Liver (tissue), 9 donors: Measurements from ENCODE around the gene CASR. TPM values are rescaled to one million over a fixed set of nuclear protein-coding genes. Genes with fewer than 3 reads are reported as not detected.

Experiments
- DNase-seq: peaks from one replicate; pipeline ENCODE4 v3.0.0-alpha.2; 2017; ENCODE audit warnings: low spot score
- H3K27ac ChIP-seq, 2 donors: one replicate each; pipeline ENCODE4 v1.7.0; 2013; ENCODE audit warnings: inconsistent platforms in 2 of 2, low read length in 2 of 2, control low read depth in 1 of 2, low read depth in 1 of 2, mild to moderate bottlenecking in 1 of 2
- H3K27me3 ChIP-seq, 4 donors: one replicate each; pipeline versions ENCODE4 v1.6.1 to v1.7.0; 2013; ENCODE audit warnings: low read length in 3 of 4, inconsistent platforms in 1 of 4, mild to moderate bottlenecking in 1 of 4, moderate library complexity in 1 of 4; ENCODE audit not compliant: control insufficient read depth in 4 of 4, insufficient read depth in 4 of 4
- H3K36me3 ChIP-seq, 4 donors: one replicate each; pipeline versions ENCODE4 v1.6.1 to v1.7.0; 2013; ENCODE audit warnings: low read length in 3 of 4, mild to moderate bottlenecking in 3 of 4, low read depth in 1 of 4, moderate library complexity in 1 of 4; ENCODE audit not compliant: control insufficient read depth in 4 of 4, insufficient read depth in 3 of 4
- H3K4me1 ChIP-seq, 4 donors: one replicate each; pipeline versions ENCODE4 v1.6.1 to v1.7.0; 2013; ENCODE audit warnings: low read length in 3 of 4, mild to moderate bottlenecking in 3 of 4, moderate library complexity in 1 of 4; ENCODE audit not compliant: control insufficient read depth in 4 of 4, insufficient read depth in 4 of 4
- H3K4me3 ChIP-seq, 3 donors: one replicate each; pipeline versions ENCODE4 v1.6.1 to v1.7.0; 2013; ENCODE audit warnings: low read length in 3 of 3, control low read depth in 1 of 3, low read depth in 1 of 3, mild to moderate bottlenecking in 1 of 3
- H3K9ac ChIP-seq, 2 donors: one replicate each; pipeline ENCODE4 v1.7.0; 2013; ENCODE audit warnings: low read length in 2 of 2, mild to moderate bottlenecking in 2 of 2, moderate library complexity in 2 of 2, control low read depth in 1 of 2, low read depth in 1 of 2
- H3K9me3 ChIP-seq, 4 donors: one replicate each; pipeline versions ENCODE4 v1.6.1 to v1.7.0; 2013; ENCODE audit warnings: low read length in 3 of 4; ENCODE audit not compliant: control insufficient read depth in 4 of 4
- EGR1 ChIP-seq, 2 donors: IDR thresholded peaks; 2 replicates each; pipeline ENCODE4 v1.6.1; 2016 to 2018; ENCODE audit warnings: antibody characterized with exemption in 2 of 2, low read depth in 2 of 2
- FOXA1 ChIP-seq: IDR thresholded peaks from 2 replicates; pipeline ENCODE4 v1.6.1; 2016; ENCODE audit warnings: antibody characterized with exemption
- FOXA2 ChIP-seq: IDR thresholded peaks from 2 replicates; pipeline ENCODE4 v1.6.1; 2016; ENCODE audit warnings: antibody characterized with exemption
- GABPA ChIP-seq, 2 donors: IDR thresholded peaks in 1 of 2; conservative IDR thresholded peaks in 1 of 2; 2 replicates each; pipeline ENCODE4 v1.6.1; 2016; ENCODE audit warnings: antibody characterized with exemption in 2 of 2, mild to moderate bottlenecking in 1 of 2, moderate library complexity in 1 of 2
- HNF4A ChIP-seq, 2 donors: conservative IDR thresholded peaks; 2 replicates each; pipeline ENCODE4 v1.6.1; 2016; ENCODE audit warnings: antibody characterized with exemption in 2 of 2, mild to moderate bottlenecking in 2 of 2
- HNF4G ChIP-seq: IDR thresholded peaks from 2 replicates; pipeline ENCODE4 v1.6.1; 2016; ENCODE audit warnings: antibody characterized with exemption
- NR2F2 ChIP-seq: IDR thresholded peaks from 2 replicates; pipeline ENCODE4 v1.6.1; 2016; ENCODE audit warnings: antibody characterized with exemption
- RAD21 ChIP-seq, 2 donors: IDR thresholded peaks; 2 replicates each; pipeline ENCODE4 v1.6.1; 2016; ENCODE audit warnings: antibody characterized with exemption in 2 of 2, mild to moderate bottlenecking in 2 of 2
- RXRA ChIP-seq, 2 donors: IDR thresholded peaks; 2 replicates each; pipeline ENCODE4 v1.6.1; 2017 to 2018; ENCODE audit warnings: antibody characterized with exemption in 2 of 2, mild to moderate bottlenecking in 1 of 2
- TAF1 ChIP-seq: conservative IDR thresholded peaks from 2 replicates; pipeline ENCODE4 v1.6.1; 2016; ENCODE audit warnings: antibody characterized with exemption, mild to moderate bottlenecking
- YY1 ChIP-seq: IDR thresholded peaks from 2 replicates; pipeline ENCODE4 v1.6.1; 2016; ENCODE audit warnings: antibody characterized with exemption, mild to moderate bottlenecking
- WGBS: extraction: QIAGEN DNeasy Blood & Tissue Kit; methylation state at CpG from one replicate; pipeline ENCODE4 v1.1.7; 2013; 5-methylcytosine and 5-hydroxymethylcytosine counted together
- polyA plus RNA-seq, 2 donors: library from polyadenylated mRNA; stranded (reverse) in 1 of 2; unstranded in 1 of 2; fragments of 200-250 nt in 1 of 2; fragments of >200 nt in 1 of 2; fragmentation: Nextera tagmentation in 1 of 2; extraction: Ambion mirVana in 1 of 2; gene quantifications; one replicate each; pipeline versions ENCODE4 v1.2.1 to v1.2.3, GENCODE V29; 2013 to 2015
- total RNA-seq, 2 donors: library from RNA; depleted of rRNA; stranded (reverse); fragments of >200 nt; gene quantifications; one replicate each; pipeline ENCODE4 v1.2.3, GENCODE V29; 2014
- TF ChIP-seq, protein P1 (sequence below): IDR thresholded peaks from 2 replicates; pipeline ENCODE4 v1.6.1; 2016; ENCODE audit warnings: antibody characterized with exemption
- TF ChIP-seq, protein P2 (sequence below): fragments of 150-350 bp; IDR thresholded peaks from 2 replicates; pipeline ENCODE4 v1.5.1; 2017; ENCODE audit warnings: improper control_type of control experiment, low read depth, low read length; ENCODE audit not compliant: missing input control
- TF ChIP-seq, protein P3 (sequence below): IDR thresholded peaks from 2 replicates; pipeline ENCODE4 v1.6.1; 2016; ENCODE audit warnings: antibody characterized with exemption
- TF ChIP-seq, protein P4 (sequence below): IDR thresholded peaks from 2 replicates; pipeline ENCODE4 v1.6.1; 2016; ENCODE audit warnings: antibody characterized with exemption
- donor health status: healthy.
- donor health status: healthy.
- donor health status: healthy.
- donor health status: healthy.
- donor health status: healthy.

The CASR gene
- total and polyA plus RNA-seq, 4 donors = 0.05 to 0.29 (median 0.14) TPM

DNA sequence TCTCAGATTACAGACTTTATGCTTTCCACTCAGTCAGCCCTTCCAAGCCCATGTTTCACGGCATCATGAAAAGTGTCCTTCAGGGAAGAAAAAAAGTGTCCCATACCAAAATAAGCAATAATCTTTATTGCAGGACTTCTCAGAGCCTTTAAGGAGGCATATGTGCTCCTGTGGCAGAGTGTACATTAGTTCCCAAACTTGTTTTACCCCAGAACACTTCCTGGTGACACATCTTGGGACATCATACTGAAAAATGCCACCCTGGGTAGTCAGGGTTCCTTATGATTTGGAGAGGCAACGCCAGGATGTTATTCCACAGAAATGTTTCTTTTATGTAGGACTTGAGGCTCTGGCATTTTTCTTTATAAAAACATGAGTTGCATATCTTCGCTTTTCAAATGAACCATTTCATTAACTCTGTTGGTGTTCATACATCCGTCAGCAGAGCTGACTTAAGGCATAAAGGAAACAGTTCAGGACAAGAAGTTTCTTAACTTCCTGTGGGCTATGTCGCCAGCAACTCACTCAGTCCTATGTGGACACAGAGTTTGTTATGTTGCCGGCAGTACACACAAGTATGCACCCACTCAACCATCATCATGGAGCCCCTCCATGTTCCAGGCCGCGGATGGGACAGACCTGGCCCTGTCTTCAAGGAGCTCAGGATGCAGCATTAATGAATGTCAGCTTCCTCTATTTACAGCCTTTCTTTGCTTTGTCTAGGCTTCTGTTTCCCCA, 63.8 kb downstream of the CASR start:
- DNase-seq = no peak
- Histone ChIP-seq H3K9ac (no peak overlapping the region), H3K27me3 (no peaks in the 10 kb centered on the region), H3K27ac (peak overlapping the region; percentile 25 to 55), H3K36me3 (no peaks in the 10 kb centered on the region), H3K4me3 (no peak overlapping the region), H3K4me1 (peaks cover 0 to 4% (median under 1%) of the 10 kb centered on the region in 4 donors), H3K9me3 (no peaks in the 10 kb centered on the region)
- 76% methylated on average over 8 of the region's 8 CpGs for WGBS
- no peak for TF ChIP-seq GABPA (IDR thresholded peaks at IDR 0.05 in 1 of 2, conservative IDR thresholded peaks at IDR 0.05 in 1 of 2)
- no peak for TF ChIP-seq NR2F2
- no peak for TF ChIP-seq RAD21 (IDR thresholded peaks at IDR 0.05)
- no peak for TF ChIP-seq FOXA2
- TF ChIP-seq RXRA (IDR thresholded peaks at IDR 0.05) = no peak
- TF ChIP-seq FOXA1 = no peak
- no peak for TF ChIP-seq EGR1 (IDR thresholded peaks at IDR 0.05; ENCODE audit: low read depth in 2 of 2)
- no peak for TF ChIP-seq HNF4G
- no peak for TF ChIP-seq YY1

DNA sequence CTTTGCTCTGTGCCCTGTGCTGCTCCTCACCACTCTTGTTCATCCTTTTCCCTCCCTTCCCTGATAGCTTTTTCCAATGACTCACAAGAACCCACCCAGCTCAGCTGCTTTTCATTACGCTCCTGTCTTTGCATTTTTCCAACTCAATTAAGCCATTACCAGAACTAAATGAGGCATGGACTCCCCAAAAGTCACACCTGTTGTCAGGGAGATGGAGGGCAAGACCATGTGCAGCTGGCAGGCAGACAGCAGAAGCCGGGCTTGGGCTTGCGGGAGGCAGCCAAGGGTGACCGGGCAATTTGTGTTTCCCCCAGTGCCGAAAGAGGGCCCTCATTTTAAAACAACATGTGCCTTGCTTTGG, 64.3 kb downstream of the CASR start:
- H3K4me3 ChIP-seq = no peak overlapping the region
- DNase-seq = no peak
- peaks cover 0 to 4% (median under 1%) of the 10 kb centered on the region in 4 donors for H3K4me1 ChIP-seq
- 93% methylated on average over 5 of the region's 5 CpGs for WGBS
- no peaks in the 10 kb centered on the region for H3K27me3 ChIP-seq
- H3K9me3 ChIP-seq = no peaks in the 10 kb centered on the region
- H3K36me3 ChIP-seq = no peaks in the 10 kb centered on the region
- H3K9ac ChIP-seq = no peak overlapping the region
- TF ChIP-seq RAD21 (IDR thresholded peaks at IDR 0.05) = no peak
- TF ChIP-seq, protein P1, sequence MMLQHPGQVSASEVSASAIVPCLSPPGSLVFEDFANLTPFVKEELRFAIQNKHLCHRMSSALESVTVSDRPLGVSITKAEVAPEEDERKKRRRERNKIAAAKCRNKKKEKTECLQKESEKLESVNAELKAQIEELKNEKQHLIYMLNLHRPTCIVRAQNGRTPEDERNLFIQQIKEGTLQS = no peak
- TF ChIP-seq, protein P2, sequence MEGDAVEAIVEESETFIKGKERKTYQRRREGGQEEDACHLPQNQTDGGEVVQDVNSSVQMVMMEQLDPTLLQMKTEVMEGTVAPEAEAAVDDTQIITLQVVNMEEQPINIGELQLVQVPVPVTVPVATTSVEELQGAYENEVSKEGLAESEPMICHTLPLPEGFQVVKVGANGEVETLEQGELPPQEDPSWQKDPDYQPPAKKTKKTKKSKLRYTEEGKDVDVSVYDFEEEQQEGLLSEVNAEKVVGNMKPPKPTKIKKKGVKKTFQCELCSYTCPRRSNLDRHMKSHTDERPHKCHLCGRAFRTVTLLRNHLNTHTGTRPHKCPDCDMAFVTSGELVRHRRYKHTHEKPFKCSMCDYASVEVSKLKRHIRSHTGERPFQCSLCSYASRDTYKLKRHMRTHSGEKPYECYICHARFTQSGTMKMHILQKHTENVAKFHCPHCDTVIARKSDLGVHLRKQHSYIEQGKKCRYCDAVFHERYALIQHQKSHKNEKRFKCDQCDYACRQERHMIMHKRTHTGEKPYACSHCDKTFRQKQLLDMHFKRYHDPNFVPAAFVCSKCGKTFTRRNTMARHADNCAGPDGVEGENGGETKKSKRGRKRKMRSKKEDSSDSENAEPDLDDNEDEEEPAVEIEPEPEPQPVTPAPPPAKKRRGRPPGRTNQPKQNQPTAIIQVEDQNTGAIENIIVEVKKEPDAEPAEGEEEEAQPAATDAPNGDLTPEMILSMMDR = no peak
- TF ChIP-seq TAF1 = no peak
- no peak for TF ChIP-seq HNF4G
- TF ChIP-seq, protein P3, sequence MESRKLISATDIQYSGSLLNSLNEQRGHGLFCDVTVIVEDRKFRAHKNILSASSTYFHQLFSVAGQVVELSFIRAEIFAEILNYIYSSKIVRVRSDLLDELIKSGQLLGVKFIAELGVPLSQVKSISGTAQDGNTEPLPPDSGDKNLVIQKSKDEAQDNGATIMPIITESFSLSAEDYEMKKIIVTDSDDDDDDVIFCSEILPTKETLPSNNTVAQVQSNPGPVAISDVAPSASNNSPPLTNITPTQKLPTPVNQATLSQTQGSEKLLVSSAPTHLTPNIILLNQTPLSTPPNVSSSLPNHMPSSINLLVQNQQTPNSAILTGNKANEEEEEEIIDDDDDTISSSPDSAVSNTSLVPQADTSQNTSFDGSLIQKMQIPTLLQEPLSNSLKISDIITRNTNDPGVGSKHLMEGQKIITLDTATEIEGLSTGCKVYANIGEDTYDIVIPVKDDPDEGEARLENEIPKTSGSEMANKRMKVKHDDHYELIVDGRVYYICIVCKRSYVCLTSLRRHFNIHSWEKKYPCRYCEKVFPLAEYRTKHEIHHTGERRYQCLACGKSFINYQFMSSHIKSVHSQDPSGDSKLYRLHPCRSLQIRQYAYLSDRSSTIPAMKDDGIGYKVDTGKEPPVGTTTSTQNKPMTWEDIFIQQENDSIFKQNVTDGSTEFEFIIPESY = no peak
- TF ChIP-seq RXRA (IDR thresholded peaks at IDR 0.05) = no peak
- H3K27ac ChIP-seq = peak overlapping the region in 1 of 2 donors; percentile 32

DNA sequence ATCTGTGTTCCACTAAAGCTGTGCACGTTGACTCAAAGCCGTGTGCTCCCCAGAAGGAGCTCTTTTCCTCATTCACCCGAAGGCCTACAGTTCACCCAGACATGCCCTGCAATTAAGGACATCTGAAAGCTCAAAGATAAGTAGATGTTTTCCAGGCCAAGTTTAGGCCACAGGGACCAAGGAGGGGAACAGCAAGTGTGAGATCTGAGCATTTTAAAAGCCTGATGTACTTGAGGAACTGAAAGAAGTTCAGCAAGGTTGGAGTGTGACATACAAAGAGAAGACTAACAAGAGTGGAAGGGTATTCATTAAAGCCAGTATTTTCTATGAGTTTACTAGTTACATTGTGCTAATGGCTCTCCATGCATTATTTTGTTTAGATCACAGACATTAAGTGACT, 68.0 kb downstream of the CASR start:
- Histone ChIP-seq H3K4me1 (peaks cover 0 to 7% (median 3%) of the 10 kb centered on the region in 4 donors), H3K27me3 (no peaks in the 10 kb centered on the region), H3K9ac (no peak overlapping the region), H3K27ac (no peak overlapping the region), H3K36me3 (no peaks in the 10 kb centered on the region), H3K4me3 (no peak overlapping the region), H3K9me3 (no peaks in the 10 kb centered on the region)
- 62% methylated on average over 3 of the region's 3 CpGs for WGBS
- no peak for DNase-seq
- TF ChIP-seq HNF4A (conservative IDR thresholded peaks at IDR 0.05) (no peak), HNF4G (no peak), RAD21 (IDR thresholded peaks at IDR 0.05) (no peak), YY1 (no peak), FOXA1 (no peak), NR2F2 (no peak)
- TF ChIP-seq, protein P3 = no peak
- TF ChIP-seq, protein P4, sequence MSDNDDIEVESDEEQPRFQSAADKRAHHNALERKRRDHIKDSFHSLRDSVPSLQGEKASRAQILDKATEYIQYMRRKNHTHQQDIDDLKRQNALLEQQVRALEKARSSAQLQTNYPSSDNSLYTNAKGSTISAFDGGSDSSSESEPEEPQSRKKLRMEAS = no peak
- TF ChIP-seq, protein P1 = no peak
